HG02938 (cell line): ENCODE results near the gene APOD.

Source experiments
- ATAC-seq: cut with Tn5 transposase; IDR thresholded peaks from one replicate; pipeline ENCODE4 v1.9.1; 2021; ENCODE audit warnings: mild to moderate bottlenecking, moderate library complexity; ENCODE audit not compliant: unreplicated experiment

APOD gene

GRCh38 chr3:195587824-195588223, 4.1 kb upstream of the APOD start:
- no peak for ATAC-seq

GRCh38 chr3:195587406-195587805, 3.7 kb upstream of the APOD start:
- ATAC-seq: no peak

- ATAC-seq: no peak
Measured at GRCh38 chr3:195584543-195584870, 767 bp upstream of the APOD start.

- ATAC-seq: no peak
Measured at GRCh38 chr3:195582947-195583346, 793 bp downstream of the APOD start.

GRCh38 chr3:195580744-195581443, 2.8 kb downstream of the APOD start:
- ATAC-seq: no peak

- ATAC-seq: no peak
Measured at GRCh38 chr3:195579281-195579680, 4.5 kb downstream of the APOD start.

- ATAC-seq: no peak
Measured at GRCh38 chr3:195578565-195578964, 5.2 kb downstream of the APOD start.

GRCh38 chr3:195577645-195578177, 6.0 kb downstream of the APOD start:
- no peak for ATAC-seq

GRCh38 chr3:195574497-195575304, 9.0 kb downstream of the APOD start:
- ATAC-seq: no peak

GRCh38 chr3:195573611-195574496, 9.9 kb downstream of the APOD start:
- no peak for ATAC-seq

- ATAC-seq: no peak
Measured at GRCh38 chr3:195571361-195571760, 12.4 kb downstream of the APOD start.

GRCh38 chr3:195570912-195571311, 12.8 kb downstream of the APOD start:
- no peak for ATAC-seq

GRCh38 chr3:195570344-195570743, 13.4 kb downstream of the APOD start:
- ATAC-seq: no peak

- no peak for ATAC-seq
Measured at GRCh38 chr3:195568630-195569029, 15.1 kb downstream of the APOD start.

GRCh38 chr3:195566797-195567196, 16.9 kb downstream of the APOD start:
- ATAC-seq: no peak

- no peak for ATAC-seq
Measured at GRCh38 chr3:195565716-195566115, 18.0 kb downstream of the APOD start.

- ATAC-seq: no peak
Measured at GRCh38 chr3:195563317-195563716, 20.4 kb downstream of the APOD start.

GRCh38 chr3:195559723-195560409, 23.9 kb downstream of the APOD start:
- no peak for ATAC-seq

GRCh38 chr3:195558602-195559001, 25.1 kb downstream of the APOD start:
- no peak for ATAC-seq

GRCh38 chr3:195557322-195557721, 26.4 kb downstream of the APOD start:
- ATAC-seq: no peak

GRCh38 chr3:195556390-195556789, 27.4 kb downstream of the APOD start:
- ATAC-seq: no peak
